IPS-18c (cell line): Measurements from ENCODE around the gene HOXA1.

Experiments used
- H3K4me3 ChIP-seq: 2 replicates; pipeline ENCODE4 v1.7.0; 2013; ENCODE audit warnings: low read depth, mild to moderate bottlenecking, low read length, moderate library complexity; ENCODE audit not compliant: insufficient read depth
- H3K9me3 ChIP-seq: one replicate; pipeline ENCODE4 v1.6.1; 2013; ENCODE audit warnings: mild to moderate bottlenecking, low read length, moderate library complexity; ENCODE audit not compliant: control insufficient read depth, insufficient read depth

HOXA1 gene

DNA sequence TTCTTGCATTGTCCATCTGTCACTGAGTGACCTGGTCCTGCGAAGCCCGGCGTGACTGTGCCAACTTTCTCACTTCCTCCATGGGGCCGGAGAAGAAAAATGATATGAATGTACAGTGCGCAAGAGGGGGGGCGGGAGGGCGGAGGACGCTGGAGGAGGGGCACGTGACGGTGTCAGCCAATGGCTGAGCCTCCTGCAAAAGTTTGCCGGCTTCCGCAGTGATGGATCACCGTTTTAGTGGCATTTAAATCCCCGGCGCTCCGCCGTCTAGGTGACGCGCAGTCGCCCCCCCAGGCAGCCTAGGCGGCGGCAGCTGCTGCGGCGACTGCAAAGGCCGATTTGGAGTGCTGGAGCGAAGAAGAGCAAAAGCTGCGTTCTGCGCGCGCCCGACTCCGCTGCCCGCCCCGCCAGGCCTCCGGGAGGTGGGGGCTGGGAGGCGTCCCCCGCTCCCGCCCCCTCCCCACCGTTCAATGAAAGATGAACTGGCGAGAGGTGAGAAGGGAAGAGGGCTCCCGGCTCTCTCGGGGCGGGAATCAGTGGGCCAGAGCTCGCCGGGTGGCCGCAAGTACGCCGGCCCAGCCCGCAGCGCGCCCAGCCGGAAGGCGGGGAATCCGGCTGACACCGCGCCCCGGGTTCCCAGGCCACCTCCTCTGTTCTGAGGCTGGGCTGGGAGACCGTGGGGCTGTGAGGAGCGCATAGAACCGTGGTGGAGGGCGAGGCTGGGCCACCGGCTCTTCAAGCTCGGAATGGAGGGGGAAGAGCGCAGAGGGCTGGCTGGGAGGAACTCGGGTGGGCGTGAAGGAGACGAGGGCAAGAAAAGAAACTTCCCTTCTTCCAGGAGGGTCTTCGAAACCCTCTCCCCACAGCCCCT is at the start of gene HOXA1:
HOXA1 (minus strand) TSS at position 104 of the 871 bp plus-strand sequence; CDS start at position 16, 88 bp downstream.
- Histone ChIP-seq H3K4me3 (peak within 1 kb of the TSS; percentile 63), H3K9me3 (peaks cover 2% of the 10 kb centered on the region)

DNA sequence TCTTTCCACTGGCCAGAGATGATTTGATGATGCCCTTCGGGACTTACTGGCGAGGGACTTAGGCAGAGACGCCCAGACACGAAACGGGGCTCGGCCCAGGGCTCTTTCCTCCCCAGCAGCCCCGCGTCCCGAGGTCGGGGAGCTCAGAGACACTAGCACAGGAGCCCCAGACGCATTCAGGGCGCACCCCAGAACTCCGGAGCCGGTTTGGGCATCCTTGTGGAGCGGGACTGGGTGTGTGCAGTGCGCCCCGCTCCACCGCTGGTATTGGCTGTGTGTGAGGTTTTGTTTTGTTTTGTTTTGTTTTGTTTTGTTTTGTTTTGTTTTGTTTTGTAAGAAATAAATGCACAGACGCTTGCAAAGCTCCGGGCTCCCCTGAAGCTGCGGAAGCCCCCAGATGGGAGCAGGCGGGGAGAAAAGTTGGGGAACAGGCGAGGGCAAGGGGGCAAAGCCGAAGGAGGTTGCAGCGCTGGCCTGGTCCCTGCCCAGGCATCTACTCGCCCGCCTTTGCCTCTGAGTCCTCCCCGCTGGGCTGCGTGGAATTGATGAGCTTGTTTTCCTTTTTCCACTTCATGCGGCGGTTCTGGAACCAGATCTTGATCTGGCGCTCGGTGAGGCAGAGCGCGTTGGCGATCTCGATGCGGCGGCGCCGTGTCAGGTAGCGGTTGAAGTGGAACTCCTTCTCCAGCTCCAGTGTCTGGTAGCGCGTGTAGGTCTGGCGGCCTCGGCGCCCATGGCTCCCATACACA is 49.5 kb upstream of the HOXA1 start:
- H3K4me3 ChIP-seq: no peak overlapping the region
- peaks cover 7% of the 10 kb centered on the region for H3K9me3 ChIP-seq

DNA sequence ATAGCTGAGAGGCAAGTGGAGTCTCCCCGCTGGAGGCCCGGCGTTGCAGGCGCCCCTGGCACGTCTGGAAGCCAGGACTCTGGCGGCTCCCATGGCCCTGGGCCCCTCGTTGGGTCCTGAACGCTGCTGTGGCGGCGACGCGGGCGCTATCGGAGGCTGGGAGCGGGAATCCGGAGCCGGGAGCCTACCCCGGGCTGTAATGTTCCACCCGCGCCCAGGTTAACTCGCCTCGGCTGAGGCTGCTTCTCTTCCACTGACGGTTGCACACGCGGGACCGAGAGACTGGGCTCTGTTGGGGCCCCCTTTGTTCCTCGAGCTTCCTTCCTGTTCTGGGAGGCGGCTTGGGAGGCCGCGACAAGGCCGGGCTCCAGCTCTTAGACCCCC is 49.0 kb upstream of the HOXA1 start:
- Histone ChIP-seq H3K4me3 (no peak overlapping the region), H3K9me3 (peaks cover 7% of the 10 kb centered on the region)

DNA sequence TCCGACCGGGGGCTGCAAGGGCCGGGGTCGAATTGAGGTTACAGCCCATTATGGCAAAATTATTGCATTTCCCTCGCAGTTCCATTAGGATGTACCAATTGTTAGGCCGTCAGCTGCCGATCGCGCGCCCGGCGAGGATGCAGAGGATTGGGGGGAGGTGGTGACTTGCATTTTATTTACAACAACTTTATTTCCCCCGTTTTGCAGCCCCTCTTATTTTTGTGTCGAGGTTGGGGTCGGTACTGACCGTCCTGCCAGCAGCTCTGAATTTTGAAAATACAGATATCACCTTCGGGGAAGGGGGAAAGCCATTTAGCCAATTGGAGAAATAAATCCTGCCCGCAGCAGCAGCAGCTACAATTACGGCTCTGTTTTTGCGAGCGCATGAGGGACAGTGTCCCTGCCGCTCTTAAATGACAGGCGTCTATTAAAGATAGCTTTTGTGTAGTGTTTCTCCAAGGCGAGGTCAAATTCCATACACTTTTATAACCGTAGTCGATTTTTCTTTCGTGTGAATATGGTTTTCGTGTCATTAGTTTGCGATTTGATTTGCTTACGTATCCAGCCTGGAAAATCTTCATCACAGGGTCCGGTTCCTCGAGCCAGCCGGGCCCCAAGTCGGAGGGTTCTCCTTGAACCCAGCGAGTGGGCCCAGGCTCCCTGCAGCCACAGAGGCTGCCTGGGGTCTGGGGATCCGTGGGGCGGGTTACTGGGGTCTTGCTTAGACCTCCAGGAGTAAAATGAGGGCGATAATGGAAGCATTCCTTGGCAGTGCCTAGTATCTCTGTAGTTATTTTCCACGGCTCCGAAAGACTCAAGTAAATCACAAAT is 48.4 kb upstream of the HOXA1 start:
- H3K9me3 ChIP-seq: peaks cover 7% of the 10 kb centered on the region

DNA sequence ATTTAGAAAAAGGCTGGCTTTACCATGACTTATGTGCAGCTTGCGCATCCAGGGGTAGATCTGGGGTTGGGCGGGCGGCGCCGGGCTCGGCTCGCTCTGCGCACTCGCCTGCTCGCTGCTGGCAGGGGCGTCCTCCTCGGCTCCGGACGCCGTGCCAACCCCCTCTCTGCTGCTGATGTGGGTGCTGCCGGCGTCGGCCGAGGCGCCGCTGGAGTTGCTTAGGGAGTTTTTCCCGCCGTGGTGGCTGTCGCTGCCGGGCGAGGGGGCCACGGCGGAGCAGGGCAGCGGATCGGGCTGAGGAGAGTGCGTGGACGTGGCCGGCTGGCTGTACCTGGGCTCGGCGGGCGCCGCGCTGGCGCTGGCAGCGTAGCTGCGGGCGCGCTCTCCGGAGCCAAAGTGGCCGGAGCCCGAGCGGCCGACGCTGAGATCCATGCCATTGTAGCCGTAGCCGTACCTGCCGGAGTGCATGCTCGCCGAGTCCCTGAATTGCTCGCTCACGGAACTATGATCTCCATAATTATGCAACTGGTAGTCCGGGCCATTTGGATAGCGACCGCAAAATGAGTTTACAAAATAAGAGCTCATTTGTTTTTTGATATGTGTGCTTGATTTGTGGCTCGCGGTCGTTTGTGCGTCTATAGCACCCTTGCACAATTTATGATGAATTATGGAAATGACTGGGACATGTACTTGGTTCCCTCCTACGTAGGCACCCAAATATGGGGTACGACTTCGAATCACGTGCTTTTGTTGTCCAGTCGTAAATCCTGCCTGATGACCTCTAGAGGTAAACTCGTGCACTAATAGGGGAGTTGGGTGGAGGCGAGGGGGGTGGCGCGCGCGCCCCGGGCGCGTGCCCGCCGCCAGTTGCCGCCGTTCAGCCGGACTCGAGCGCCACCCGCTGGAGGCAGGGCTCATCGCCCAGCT is 47.5 kb upstream of the HOXA1 start, which contains the start of gene HOXA5:
HOXA5 (minus strand) TSS at position 659 of the 927 bp plus-strand sequence; CDS start at position 585, 74 bp downstream.
- peak within 1 kb of the TSS; percentile 51 for H3K4me3 ChIP-seq
- peaks cover 7% of the 10 kb centered on the region for H3K9me3 ChIP-seq

More for the DNA sequence above, 48.4 kb upstream of the HOXA1 start:
- no peak overlapping the region for H3K4me3 ChIP-seq

DNA sequence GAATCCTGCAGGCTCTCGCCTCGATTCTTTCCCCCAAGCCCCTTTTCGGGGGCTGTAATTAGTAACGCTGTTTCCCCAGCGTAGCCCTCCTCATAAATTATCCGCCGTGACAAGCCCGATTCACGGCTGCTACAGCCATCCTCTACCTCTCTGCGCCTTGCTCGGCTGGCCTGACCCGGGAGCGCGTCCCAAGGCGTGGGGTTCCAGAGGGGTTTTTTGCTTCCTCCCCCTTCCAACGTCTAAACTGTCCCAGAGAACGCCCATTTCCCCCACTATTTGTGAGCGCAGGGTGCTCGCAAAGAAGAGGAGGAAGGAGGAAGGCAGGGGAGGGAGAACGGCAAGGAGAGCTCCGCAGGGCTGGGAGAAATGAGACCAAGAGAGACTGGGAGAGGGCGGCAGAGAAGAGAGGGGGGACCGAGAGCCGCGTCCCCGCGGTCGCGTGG is 46.8 kb upstream of the HOXA1 start:
- Histone ChIP-seq H3K9me3 (peaks cover 7% of the 10 kb centered on the region), H3K4me3 (peak overlapping the region; percentile 51)

DNA sequence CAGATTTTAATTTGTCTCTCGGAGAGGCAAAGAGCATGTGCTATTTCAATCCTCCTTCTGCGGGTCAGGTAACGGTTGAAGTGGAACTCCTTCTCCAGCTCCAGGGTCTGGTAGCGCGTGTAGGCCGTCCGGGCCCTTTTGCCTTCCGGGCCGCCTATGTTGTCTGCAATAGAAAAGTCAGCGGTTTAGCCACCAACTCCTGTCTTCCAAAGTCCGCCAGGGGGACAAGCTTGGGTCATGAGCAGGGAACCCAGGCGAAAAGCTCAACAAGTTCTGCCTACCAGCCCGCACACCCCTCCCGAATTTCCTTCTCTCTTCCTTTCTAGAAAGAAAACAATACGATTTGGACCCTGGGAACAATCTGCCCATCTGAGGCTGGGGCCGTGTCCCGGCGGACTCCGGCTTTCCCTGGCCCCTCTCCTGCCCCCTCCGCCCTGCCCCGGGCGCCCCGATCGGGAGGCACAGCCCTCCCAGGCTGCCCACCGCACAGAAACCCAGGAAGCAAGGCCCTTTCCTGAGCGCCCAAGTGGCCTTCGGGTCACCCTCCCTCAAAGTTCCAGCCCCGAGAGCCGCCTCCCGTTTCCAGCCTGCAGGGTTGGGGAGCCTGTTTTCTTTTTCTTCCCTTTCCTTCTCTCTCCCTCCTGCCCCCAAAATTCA is 46.3 kb upstream of the HOXA1 start:
- Histone ChIP-seq H3K9me3 (peaks cover 6% of the 10 kb centered on the region), H3K4me3 (no peak overlapping the region)

DNA sequence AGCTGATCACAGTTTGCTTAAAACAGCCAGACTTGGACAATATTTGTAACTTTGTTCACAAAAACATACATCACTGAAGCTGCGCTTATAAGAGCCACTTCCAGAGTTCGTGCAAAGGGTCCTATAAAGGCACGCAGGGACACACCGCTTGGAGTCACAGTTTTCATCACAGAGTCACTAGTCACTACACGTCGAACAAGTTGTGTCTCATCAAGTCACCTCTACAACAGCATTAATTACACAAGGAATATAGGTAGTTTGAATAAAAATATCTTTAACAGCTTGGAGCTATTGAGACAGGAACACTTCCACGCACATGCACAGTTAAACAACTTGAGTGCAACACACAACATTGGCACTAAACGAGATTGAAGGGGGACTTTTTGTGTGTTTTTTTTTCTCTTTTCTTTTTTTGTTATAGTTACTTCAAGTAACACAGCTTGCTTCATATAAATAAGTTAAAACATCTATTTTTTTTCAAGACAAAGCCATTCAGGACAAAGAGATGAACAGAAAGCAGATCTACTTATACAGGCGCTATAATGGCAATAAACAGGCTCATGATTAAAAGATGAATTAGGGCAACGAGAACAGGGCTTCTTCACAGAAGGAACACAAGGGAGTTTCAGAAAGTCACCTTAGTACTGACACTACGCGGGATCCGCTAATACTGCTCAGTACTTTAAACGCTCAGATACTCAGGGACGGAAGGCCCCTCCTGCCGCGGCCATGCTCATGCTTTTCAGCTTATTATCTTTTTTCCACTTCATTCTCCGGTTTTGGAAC is 45.5 kb upstream of the HOXA1 start:
- Histone ChIP-seq H3K4me3 (no peak overlapping the region), H3K9me3 (peaks cover 5% of the 10 kb centered on the region)

DNA sequence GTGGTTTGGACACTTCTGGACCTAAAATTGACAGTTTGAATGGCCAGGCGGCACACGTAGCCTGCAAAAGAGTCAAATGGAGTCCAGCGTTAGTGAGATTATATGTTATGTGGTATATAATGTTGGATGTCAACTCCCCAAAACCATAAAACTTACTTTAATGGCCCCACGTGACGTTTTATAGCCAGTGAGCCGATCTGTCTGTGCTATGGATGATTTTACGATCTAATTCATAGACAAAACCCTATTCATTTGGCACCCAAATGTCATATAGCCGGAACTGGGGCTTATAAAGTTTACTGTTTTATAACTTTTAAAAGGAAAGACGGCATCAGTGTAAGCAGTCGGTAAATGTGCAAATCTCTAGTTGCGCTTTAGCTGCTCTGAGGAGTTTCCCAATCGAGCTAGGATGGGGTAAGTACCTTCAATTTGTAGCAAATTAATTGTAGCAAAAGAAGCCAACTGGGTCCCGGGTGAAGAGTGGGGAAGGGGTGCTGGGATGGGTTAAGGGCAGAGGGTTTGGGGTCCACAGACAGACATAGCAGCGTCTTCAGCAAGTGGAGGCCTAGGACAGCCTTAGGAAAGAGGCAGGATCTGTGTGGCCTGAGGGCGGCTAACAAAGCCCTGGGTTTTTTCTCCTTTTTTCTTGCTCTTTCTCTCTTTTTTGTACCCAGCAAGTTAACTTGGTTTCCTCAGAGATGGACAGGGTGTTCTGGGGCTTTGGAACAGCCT is 44.5 kb upstream of the HOXA1 start:
- H3K4me3 ChIP-seq: no peak overlapping the region

DNA sequence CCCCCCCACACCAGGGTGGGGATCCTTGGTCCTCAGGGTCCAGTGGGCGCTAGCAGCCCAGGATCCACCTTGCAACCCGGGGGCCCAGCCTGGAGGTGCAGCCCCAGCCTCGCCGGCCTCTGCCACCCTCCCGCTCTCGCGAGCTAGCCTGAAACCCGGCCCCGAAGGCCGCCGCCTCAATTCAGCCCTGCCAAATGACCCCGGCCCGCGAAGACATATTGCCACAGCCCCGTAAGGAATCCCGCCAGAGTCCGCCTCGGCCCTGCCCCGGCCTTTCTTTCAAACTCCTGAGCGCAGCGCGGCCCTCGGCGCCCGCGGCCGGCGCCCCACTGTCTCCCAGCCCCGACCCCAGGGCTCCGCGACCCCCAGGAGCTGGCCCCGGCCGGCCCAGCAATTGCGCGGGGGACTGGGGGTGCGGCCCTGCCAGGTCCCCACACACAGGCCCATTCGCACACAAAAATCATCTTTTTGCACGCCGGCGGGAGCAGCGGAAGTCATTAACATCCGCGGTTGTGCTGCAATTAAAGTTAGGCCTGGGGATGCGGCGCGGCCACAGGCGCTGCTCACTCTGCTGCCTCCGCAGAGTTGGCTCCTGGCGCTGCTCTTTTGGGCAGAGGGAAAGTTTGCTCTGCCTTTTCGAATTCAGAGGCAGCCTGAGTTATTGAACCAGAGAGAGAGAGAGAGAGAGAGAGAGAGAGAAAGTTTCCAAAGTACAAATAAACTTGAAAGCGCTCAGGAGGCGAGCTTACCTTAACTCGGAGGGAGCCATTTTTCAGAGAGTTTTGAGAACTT is 43.7 kb upstream of the HOXA1 start:
- peaks cover 5% of the 10 kb centered on the region for H3K9me3 ChIP-seq
- H3K4me3 ChIP-seq: no peak overlapping the region

More for the DNA sequence above, 44.5 kb upstream of the HOXA1 start:
- peaks cover 5% of the 10 kb centered on the region for H3K9me3 ChIP-seq

DNA sequence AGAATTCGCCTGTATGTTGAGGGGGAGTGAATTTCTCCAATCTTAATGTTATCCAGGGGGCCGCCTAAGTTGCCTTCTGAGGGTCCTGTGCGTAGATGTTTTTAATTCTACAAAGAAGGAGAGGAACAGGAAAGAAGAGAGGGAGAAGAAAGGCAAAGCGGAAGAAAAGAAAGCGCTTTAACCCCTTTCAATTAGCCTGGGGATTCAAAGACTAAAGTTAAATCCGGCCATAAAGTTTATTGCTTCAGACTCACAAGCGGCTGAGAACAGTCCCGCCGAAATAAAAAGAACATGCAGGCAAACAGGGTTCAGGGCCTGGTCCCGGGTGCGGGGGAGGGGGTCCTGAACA is 43.2 kb upstream of the HOXA1 start:
- H3K9me3 ChIP-seq: peaks cover 5% of the 10 kb centered on the region
- no peak overlapping the region for H3K4me3 ChIP-seq

DNA sequence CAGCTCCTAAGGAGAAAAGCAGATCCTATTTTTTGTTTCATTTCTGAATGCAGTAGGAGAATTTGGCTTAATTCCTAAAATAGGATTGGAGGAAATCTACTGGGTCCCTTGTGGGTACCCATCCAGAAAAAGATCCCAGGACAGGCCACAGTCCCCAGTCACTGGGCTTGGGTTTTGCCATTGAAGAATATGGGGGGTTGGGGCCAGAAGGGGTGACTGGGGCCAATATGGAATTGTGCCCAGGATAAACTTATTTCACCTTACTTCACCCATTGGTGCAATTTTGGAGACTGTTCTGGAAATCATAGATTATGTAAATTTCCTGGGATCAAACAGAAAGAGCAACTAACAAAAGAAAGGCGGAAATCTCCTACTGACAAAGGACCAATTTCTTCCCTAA is 42.7 kb upstream of the HOXA1 start:
- H3K4me3 ChIP-seq: no peak overlapping the region
- peaks cover 5% of the 10 kb centered on the region for H3K9me3 ChIP-seq

DNA sequence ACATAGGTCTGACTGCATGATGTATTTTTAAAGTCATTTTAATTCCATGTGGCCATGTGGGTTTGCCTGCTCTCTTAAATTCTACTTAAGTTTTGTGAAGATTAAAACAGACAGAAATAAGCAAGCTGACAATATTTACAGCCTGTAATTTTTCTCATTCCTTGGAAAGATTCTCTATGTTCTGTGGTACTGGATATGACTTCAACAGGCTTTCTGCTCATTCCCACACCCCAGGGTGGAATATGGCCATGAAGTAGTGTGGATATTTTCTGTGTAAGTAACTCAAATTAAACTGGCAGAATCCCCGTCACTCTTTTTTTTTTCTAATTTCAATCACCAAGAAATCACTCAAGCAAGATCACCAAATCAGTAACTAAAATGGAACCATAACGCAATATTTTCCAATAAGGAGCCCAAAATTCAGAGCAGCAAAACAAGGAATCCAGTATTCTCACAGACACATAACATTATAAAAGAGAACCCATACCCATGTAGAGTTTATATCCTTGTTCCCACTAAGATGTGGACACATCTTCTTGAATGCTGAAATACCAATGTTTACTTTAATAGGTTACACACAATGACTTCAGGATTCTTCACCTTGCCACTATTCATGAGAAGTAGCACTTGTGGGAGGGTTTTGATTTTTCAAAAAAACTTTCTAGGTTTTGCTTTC is 42.0 kb upstream of the HOXA1 start:
- Histone ChIP-seq H3K4me3 (no peak overlapping the region), H3K9me3 (no peaks in the 10 kb centered on the region)

DNA sequence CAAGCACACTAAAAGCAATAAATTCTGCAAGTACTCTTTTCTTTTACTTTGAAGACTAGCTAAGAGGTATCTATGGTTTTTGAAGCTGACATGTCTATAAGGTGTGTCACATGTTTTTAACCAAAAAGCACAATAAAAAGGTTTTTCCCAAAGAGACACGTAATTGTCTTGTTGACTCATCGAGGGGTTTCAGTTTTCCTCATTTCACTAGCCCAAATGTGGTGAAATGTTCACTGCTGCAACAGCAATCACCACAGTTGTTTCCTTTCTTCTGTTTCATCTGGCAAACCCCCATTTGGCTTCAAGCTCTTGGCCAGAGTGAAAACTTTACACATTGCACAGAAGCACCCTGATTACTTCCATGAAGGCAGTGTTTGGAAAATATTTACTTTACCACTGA is 38.6 kb upstream of the HOXA1 start:
- Histone ChIP-seq H3K9me3 (no peaks in the 10 kb centered on the region), H3K4me3 (no peak overlapping the region)
